ENCODE data around the gene KRT73.

DNA sequence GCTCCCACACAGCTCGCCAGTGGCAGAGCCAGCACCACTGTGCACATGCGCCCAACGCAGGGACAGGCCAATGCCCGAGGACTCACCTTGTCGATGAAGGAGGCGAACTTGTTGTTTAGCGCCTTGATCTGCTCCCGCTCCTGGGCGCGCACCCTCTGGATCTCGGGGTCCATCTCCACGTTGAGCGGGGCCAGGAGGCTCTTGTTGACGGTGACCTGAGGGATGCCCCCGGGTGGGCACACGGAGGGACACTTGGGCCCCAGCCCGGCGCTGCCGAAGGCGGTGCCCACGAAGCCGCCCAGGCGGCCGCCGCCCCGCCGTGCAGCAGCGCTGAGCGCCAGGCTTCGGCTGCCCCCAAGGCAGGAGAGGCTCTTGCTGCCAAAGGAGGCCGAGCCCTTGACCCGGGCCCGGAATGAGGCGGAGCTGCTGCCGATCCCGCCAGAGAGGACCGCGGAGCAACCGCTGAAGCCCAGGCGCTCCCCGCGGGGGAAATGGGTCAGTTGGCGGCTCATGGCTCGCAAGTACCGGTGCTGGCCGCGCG lies 17.3 kb downstream of the KRT73 start, which contains the start of gene KRT72:
- no peak for TF ChIP-seq POLR2A (IDR thresholded peaks at IDR 0.05)
- TF ChIP-seq, protein P1, sequence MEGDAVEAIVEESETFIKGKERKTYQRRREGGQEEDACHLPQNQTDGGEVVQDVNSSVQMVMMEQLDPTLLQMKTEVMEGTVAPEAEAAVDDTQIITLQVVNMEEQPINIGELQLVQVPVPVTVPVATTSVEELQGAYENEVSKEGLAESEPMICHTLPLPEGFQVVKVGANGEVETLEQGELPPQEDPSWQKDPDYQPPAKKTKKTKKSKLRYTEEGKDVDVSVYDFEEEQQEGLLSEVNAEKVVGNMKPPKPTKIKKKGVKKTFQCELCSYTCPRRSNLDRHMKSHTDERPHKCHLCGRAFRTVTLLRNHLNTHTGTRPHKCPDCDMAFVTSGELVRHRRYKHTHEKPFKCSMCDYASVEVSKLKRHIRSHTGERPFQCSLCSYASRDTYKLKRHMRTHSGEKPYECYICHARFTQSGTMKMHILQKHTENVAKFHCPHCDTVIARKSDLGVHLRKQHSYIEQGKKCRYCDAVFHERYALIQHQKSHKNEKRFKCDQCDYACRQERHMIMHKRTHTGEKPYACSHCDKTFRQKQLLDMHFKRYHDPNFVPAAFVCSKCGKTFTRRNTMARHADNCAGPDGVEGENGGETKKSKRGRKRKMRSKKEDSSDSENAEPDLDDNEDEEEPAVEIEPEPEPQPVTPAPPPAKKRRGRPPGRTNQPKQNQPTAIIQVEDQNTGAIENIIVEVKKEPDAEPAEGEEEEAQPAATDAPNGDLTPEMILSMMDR (IDR thresholded peaks at IDR 0.05), result no peak
